Smooth muscle cell (in vitro differentiated cells): Measurements from ENCODE around the gene ARSD. TPM values are rescaled to one million over a fixed set of nuclear protein-coding genes. Genes with fewer than 3 reads are reported as not detected.

Experiments used
- DNase-seq: peaks from one replicate; lab custom pipeline; 2025; ENCODE audit not compliant: unreplicated experiment; lab: John Stamatoyannopoulos, UW
- H2AFZ ChIP-seq: fragments of 200-600 bp; sonication (generic); 2 replicates; pipeline ENCODE4 v1.6.0; 2016; ENCODE audit warnings: antibody characterized with exemption, low read depth, mild to moderate bottlenecking
- H3F3A ChIP-seq: fragments of 200-600 bp; sonication (generic); 2 replicates; pipeline ENCODE4 v1.6.0; 2017; ENCODE audit warnings: antibody characterized with exemption, low read depth
- H3K27ac ChIP-seq: fragments of 200-600 bp; sonication (generic); 2 replicates; pipeline ENCODE4 v1.5.1; 2016; ENCODE audit warnings: low read depth, mild to moderate bottlenecking
- H3K27me3 ChIP-seq: fragments of 200-600 bp; sonication (generic); 2 replicates; pipeline ENCODE4 v1.6.1; 2016; ENCODE audit warnings: low read depth, mild to moderate bottlenecking
- H3K36me3 ChIP-seq: fragments of 200-600 bp; sonication (generic); 2 replicates; pipeline ENCODE4 v1.5.1; 2016; ENCODE audit warnings: low read depth
- H3K4me1 ChIP-seq: fragments of 200-600 bp; sonication (generic); 2 replicates; pipeline ENCODE4 v1.5.1; 2016; ENCODE audit warnings: low read depth
- H3K4me2 ChIP-seq: fragments of 200-600 bp; sonication (generic); 2 replicates; pipeline ENCODE4 v1.6.0; 2016; ENCODE audit warnings: mild to moderate bottlenecking
- H3K4me3 ChIP-seq: fragments of 200-600 bp; sonication (generic); 2 replicates; pipeline ENCODE4 v1.5.1; 2016; ENCODE audit warnings: mild to moderate bottlenecking
- H3K79me2 ChIP-seq: fragments of 200-600 bp; sonication (generic); 2 replicates; pipeline ENCODE4 v1.6.0; 2016; ENCODE audit warnings: low read depth, mild to moderate bottlenecking
- H3K9ac ChIP-seq: fragments of 200-600 bp; sonication (generic); 2 replicates; pipeline ENCODE4 v1.6.0; 2016; ENCODE audit warnings: low read depth
- H3K9me3 ChIP-seq: fragments of 200-600 bp; sonication (generic); replicated peaks from 2 replicates; pipeline ENCODE4 v1.5.1; 2016; ENCODE audit warnings: low read depth
- H4K20me1 ChIP-seq: fragments of 200-600 bp; sonication (generic); 2 replicates; pipeline ENCODE4 v1.6.0; 2016; ENCODE audit warnings: low read depth
- WGBS: methylation state at CpG from one replicate; pipeline ENCODE4 v1.1.7; 2016; ENCODE audit warnings: low lambda C conversion rate; 5-methylcytosine and 5-hydroxymethylcytosine counted together
- polyA plus RNA-seq: library from polyadenylated mRNA; unstranded; fragments of >200 nt; fragmentation: Nextera tagmentation; extraction: Ambion mirVana; gene quantifications from 2 replicates; pipeline ENCODE4 v1.2.1, GENCODE V29; 2016
- total RNA-seq: library from RNA; depleted of rRNA; stranded (reverse); fragments of >200 nt; gene quantifications from 2 replicates; pipeline ENCODE4 v1.2.3, GENCODE V29; 2014
- TF ChIP-seq, protein P1 (sequence below): fragments of 200-600 bp; sonication (generic); IDR thresholded peaks from 2 replicates; pipeline ENCODE4 v1.5.1; 2017; ENCODE audit warnings: borderline replicate concordance, mild to moderate bottlenecking, antibody characterized with exemption; ENCODE audit not compliant: insufficient read depth, poor library complexity, severe bottlenecking

ARSD gene
- total and polyA plus RNA-seq, 2 experiments from 2014 or later = 21.1 to 30.7 TPM

DNA sequence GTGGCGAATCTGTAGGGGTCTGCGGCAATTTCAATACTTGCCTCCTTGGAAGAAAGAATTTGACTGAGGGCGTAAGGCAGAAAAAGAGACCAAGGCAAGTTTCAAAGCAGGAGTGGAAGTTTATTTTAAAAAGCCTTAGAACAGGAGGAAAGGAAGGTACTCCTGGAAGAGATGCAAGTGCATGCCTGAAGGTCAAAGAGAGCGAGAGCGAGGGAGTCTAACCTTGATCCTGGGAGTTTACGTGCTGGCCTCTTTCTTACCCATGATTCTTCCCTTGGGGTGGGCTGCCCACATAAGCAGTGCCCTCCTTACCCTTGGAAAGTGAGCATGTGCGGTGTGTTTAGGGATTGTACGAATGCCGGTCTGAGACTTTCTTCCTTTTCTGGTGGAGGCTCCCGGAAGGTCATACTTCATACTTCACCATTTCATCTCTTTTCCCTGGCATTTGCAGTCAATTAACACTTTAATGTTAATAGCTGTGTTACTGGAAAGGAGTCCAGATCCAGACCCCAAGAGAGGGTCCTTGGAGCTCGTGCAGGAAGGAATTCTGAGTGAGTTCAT, 40.0 kb downstream of the ARSD start:
- peak overlapping the region; percentile 63 for H3K9ac ChIP-seq
- TF ChIP-seq, protein P1, sequence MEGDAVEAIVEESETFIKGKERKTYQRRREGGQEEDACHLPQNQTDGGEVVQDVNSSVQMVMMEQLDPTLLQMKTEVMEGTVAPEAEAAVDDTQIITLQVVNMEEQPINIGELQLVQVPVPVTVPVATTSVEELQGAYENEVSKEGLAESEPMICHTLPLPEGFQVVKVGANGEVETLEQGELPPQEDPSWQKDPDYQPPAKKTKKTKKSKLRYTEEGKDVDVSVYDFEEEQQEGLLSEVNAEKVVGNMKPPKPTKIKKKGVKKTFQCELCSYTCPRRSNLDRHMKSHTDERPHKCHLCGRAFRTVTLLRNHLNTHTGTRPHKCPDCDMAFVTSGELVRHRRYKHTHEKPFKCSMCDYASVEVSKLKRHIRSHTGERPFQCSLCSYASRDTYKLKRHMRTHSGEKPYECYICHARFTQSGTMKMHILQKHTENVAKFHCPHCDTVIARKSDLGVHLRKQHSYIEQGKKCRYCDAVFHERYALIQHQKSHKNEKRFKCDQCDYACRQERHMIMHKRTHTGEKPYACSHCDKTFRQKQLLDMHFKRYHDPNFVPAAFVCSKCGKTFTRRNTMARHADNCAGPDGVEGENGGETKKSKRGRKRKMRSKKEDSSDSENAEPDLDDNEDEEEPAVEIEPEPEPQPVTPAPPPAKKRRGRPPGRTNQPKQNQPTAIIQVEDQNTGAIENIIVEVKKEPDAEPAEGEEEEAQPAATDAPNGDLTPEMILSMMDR = no peak
- 75% methylated on average over 11 of the region's 11 CpGs for WGBS

DNA sequence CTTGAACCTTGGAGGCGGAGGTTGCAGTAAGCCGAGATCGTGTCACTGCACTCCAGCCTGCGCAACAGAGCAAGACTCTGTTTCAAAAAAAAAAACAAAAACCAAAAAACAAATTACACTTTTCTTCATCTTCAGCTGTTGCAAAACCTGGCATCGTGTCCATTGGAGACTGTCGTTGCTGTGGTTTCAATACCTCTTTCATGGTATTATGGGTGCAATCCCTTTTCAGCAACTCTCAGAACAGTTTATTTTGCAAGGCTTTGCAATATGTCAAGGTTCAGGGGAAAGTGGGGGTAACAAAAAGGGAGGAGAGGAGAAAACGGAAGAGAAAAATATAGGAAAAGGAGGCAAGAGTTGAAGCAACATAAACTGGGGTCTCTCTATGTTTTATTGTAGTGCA, 40.8 kb downstream of the ARSD start:
- Histone ChIP-seq H3K4me1 (peaks cover 17% of the 10 kb centered on the region), H3K4me2 (no peak overlapping the region), H3K9ac (no peak overlapping the region), H3F3A (peaks cover 4% of the 10 kb centered on the region), H3K27ac (no peak overlapping the region), H2AFZ (no peak overlapping the region), H3K4me3 (no peak overlapping the region), H3K27me3 (no peaks in the 10 kb centered on the region), H3K36me3 (no peaks in the 10 kb centered on the region), H3K9me3 (no peaks in the 10 kb centered on the region), H4K20me1 (no peaks in the 10 kb centered on the region), H3K79me2 (no peaks in the 10 kb centered on the region)
- TF ChIP-seq, protein P1 = no peak
- 80% methylated on average over 7 of the region's 7 CpGs for WGBS
- no peak for DNase-seq

More for the DNA sequence above, 40.0 kb downstream of the ARSD start:
- Histone ChIP-seq H3K4me2 (peak overlapping the region; percentile 89), H3K27me3 (no peaks in the 10 kb centered on the region), H3K79me2 (no peaks in the 10 kb centered on the region), H4K20me1 (no peaks in the 10 kb centered on the region), H3K4me3 (peak overlapping the region; percentile 56), H2AFZ (peak overlapping the region; percentile 81), H3K27ac (peak overlapping the region; percentile 56), H3F3A (peaks cover 4% of the 10 kb centered on the region), H3K9me3 (no peaks in the 10 kb centered on the region), H3K36me3 (no peaks in the 10 kb centered on the region), H3K4me1 (peaks cover 17% of the 10 kb centered on the region)
- no peak for DNase-seq

DNA sequence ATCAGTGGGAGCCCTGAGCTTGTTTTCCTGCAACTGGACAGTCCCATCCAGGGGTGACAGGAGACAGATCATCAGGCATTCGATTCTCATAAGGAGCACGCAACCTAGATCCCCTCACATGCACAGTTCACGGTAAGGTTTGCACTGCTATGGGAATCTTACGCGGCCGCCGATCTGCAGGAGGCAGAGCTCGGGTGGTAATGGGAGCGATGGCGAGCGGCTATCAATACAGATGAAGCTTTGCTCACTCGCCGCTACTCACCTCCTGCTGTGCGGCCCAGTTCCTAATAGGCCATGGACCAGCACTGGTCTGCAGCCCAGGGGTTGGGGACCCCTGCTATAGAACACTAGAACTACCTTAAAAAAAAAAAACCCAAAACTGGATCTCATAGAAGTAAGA, 45.4 kb downstream of the ARSD start:
- peaks cover 2% of the 10 kb centered on the region for H3F3A ChIP-seq
- H2AFZ ChIP-seq = no peak overlapping the region
- no peaks in the 10 kb centered on the region for H3K36me3 ChIP-seq
- peaks cover under 1% of the 10 kb centered on the region for H3K4me1 ChIP-seq
- H4K20me1 ChIP-seq = no peaks in the 10 kb centered on the region
- H3K27ac ChIP-seq = no peak overlapping the region
- H3K4me3 ChIP-seq = no peak overlapping the region
- H3K4me2 ChIP-seq = no peak overlapping the region
- no peaks in the 10 kb centered on the region for H3K27me3 ChIP-seq
- no peaks in the 10 kb centered on the region for H3K9me3 ChIP-seq
- no peak for DNase-seq
- TF ChIP-seq, protein P1 = no peak
- H3K79me2 ChIP-seq = no peaks in the 10 kb centered on the region
- 97% methylated on average over 14 of the region's 14 CpGs for WGBS
- H3K9ac ChIP-seq = no peak overlapping the region

DNA sequence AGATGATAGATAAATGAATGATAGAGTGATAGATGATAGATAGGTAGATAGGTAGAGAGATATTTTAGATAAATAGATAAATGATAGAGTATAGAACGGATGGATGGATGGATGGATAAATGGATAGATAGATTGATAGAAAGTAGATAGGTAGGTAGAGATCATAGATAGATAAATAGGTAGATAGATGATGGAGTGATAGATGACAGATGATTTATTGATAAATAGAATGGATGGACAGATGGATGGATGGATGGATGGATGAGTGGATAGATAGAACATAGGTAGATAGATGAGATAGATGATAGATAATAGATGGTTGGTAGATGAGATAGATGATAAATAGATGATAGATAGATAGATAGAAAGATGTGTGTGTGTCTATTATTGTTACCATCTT, 49.5 kb downstream of the ARSD start:
- no peaks in the 10 kb centered on the region for H4K20me1 ChIP-seq
- no peaks in the 10 kb centered on the region for H3K4me1 ChIP-seq
- no peaks in the 10 kb centered on the region for H3F3A ChIP-seq
- H3K27ac ChIP-seq = no peak overlapping the region
- H3K79me2 ChIP-seq = no peaks in the 10 kb centered on the region
- 95% methylated on average over 1 of the region's 1 CpG for WGBS
- no peaks in the 10 kb centered on the region for H3K36me3 ChIP-seq
- H3K4me2 ChIP-seq = no peak overlapping the region
- H2AFZ ChIP-seq = no peak overlapping the region
- H3K9ac ChIP-seq = no peak overlapping the region
- no peak for DNase-seq
- no peak overlapping the region for H3K4me3 ChIP-seq
- no peaks in the 10 kb centered on the region for H3K9me3 ChIP-seq
- TF ChIP-seq, protein P1 = no peak
- H3K27me3 ChIP-seq = no peaks in the 10 kb centered on the region
